ENCODE data around the gene MOB2. TPM values are rescaled to one million over a fixed set of nuclear protein-coding genes. Genes with fewer than 3 reads are reported as not detected.

The MOB2 gene
- total and polyA plus RNA-seq, 7 experiments from 2014 or later: 37.6 to 59.8 (median 51.2) TPM

DNA sequence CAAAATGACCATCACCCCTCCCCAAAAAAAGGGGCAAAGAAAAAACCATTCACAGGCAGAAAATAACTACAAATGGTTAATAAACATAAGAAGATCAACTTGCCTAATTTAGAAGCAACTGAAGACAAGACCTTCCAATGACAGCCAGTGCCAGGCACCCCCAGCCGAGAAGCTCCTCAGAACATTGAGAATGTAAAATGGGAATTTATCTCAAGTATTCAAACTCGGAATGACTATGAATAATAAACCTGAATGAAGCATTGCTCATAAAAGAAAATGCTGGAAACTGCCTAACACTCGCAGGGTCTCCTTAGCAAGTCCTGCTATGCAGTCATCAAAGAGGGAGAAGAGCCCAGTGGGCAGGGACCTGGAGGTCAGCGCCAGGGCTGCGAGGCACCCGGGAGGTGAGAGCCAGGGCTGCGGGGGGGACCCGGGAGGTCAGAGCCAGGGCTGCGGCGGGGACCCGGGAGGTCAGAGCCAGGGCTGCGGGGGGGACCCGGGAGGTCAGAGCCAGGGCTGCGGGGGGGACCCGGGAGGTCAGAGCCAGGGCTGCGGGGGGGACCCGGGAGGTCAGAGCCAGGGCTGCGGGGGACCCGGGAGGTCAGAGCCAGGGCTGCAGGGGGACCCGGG lies 23.2 kb upstream of the MOB2 start:
- Histone ChIP-seq H3K4me3 (ENCODE audit: low read length) (no peak overlapping the region), H3K4me1 (ENCODE audit: control insufficient read depth in 2 of 2, insufficient read depth in 2 of 2, low read length in 2 of 2) (peaks cover 0 to 9% of the 10 kb centered on the region in 2 donors), H3K27me3 (ENCODE audit: control insufficient read depth in 2 of 2, insufficient read depth in 2 of 2, low read length in 2 of 2) (no peaks in the 10 kb centered on the region), H3K27ac (ENCODE audit: low read depth, low read length) (no peak overlapping the region), H3K36me3 (ENCODE audit: control insufficient read depth in 2 of 3, insufficient read depth in 3 of 3, low read length in 3 of 3) (no peaks in the 10 kb centered on the region), H3K9me3 (ENCODE audit: control insufficient read depth in 2 of 3, low read length in 3 of 3) (no peaks in the 10 kb centered on the region)
- ChIA-PET CTCF (interaction anchor here (0.6 kb wide), 1 partner anchor 83 kb away, joined by 5 read pairs; no protein-coding TSS in a partner anchor), POLR2A (no interaction called here)
- ATAC-seq: no peak
- intact Hi-C loops (cut with micrococcal nuclease): loop anchor here in 1 of 2 donors (10.0 kb wide), 1 partner anchor 395 kb away; no protein-coding TSS in a partner anchor
- no peaks in the 10 kb centered on the region for H3K9me3 Mint-ChIP-seq
- peaks cover 9 to 76% (median 53%) of the 10 kb centered on the region in 7 donors for H3K4me1 Mint-ChIP-seq
- peaks cover 0 to 6% (median 0%) of the 10 kb centered on the region in 5 donors for H3K36me3 Mint-ChIP-seq
- DNase-seq: no peak
- H3K4me3 Mint-ChIP-seq: peak overlapping the region in 2 of 10 donors; percentile 2 to 40
- H3K27ac Mint-ChIP-seq: peak overlapping the region in 2 of 9 donors; percentile 44 to 46
- H3K27me3 Mint-ChIP-seq: no peaks in the 10 kb centered on the region

GRCh38 chr11:1508986-1509385 lies 22.4 kb upstream of the MOB2 start:
- ATAC-seq: peak; percentile 26
- POLR2A ChIA-PET: no interaction called here
- peak overlapping the region in 2 of 10 donors; percentile 2 to 61 for H3K4me3 Mint-ChIP-seq
- intact Hi-C loops (cut with micrococcal nuclease): no loop called here
- Histone ChIP-seq H3K9me3 (ENCODE audit: control insufficient read depth in 2 of 3, low read length in 3 of 3) (no peaks in the 10 kb centered on the region), H3K27ac (ENCODE audit: low read depth, low read length) (no peak overlapping the region), H3K4me1 (ENCODE audit: control insufficient read depth in 2 of 2, insufficient read depth in 2 of 2, low read length in 2 of 2) (peaks cover 0 to 9% of the 10 kb centered on the region in 2 donors), H3K27me3 (ENCODE audit: control insufficient read depth in 2 of 2, insufficient read depth in 2 of 2, low read length in 2 of 2) (no peaks in the 10 kb centered on the region), H3K4me3 (ENCODE audit: low read length) (no peak overlapping the region), H3K36me3 (ENCODE audit: control insufficient read depth in 2 of 3, insufficient read depth in 3 of 3, low read length in 3 of 3) (no peaks in the 10 kb centered on the region)
- H3K27me3 Mint-ChIP-seq: no peaks in the 10 kb centered on the region
- H3K4me1 Mint-ChIP-seq: peaks cover 9 to 71% (median 47%) of the 10 kb centered on the region in 7 donors
- H3K9me3 Mint-ChIP-seq: no peaks in the 10 kb centered on the region
- CTCF ChIA-PET: no interaction called here
- no peak for DNase-seq
- peaks cover 0 to 6% (median 0%) of the 10 kb centered on the region in 5 donors for H3K36me3 Mint-ChIP-seq
- H3K27ac Mint-ChIP-seq: peak overlapping the region in 2 of 9 donors; percentile 44 to 46

GRCh38 chr11:1508491-1508891 lies 21.9 kb upstream of the MOB2 start:
- peaks cover 0 to 9% of the 10 kb centered on the region in 2 donors for H3K4me1 ChIP-seq (ENCODE audit: control insufficient read depth in 2 of 2, insufficient read depth in 2 of 2, low read length in 2 of 2)
- H3K27ac ChIP-seq (ENCODE audit: low read depth, low read length): no peak overlapping the region
- H3K4me3 Mint-ChIP-seq: peak overlapping the region in 2 of 10 donors; percentile 2 to 9
- ATAC-seq: no peak
- H3K27me3 ChIP-seq (ENCODE audit: control insufficient read depth in 2 of 2, insufficient read depth in 2 of 2, low read length in 2 of 2): no peaks in the 10 kb centered on the region
- ChIA-PET POLR2A (no interaction called here), CTCF (no interaction called here)
- H3K27me3 Mint-ChIP-seq: no peaks in the 10 kb centered on the region
- no peak overlapping the region for H3K4me3 ChIP-seq (ENCODE audit: low read length)
- H3K9me3 Mint-ChIP-seq: no peaks in the 10 kb centered on the region
- no peaks in the 10 kb centered on the region for H3K9me3 ChIP-seq (ENCODE audit: control insufficient read depth in 2 of 3, low read length in 3 of 3)
- peaks cover 0 to 3% (median 0%) of the 10 kb centered on the region in 5 donors for H3K36me3 Mint-ChIP-seq
- intact Hi-C loops (cut with micrococcal nuclease): no loop called here
- no peak overlapping the region for H3K27ac Mint-ChIP-seq
- peaks cover 8 to 71% (median 44%) of the 10 kb centered on the region in 7 donors for H3K4me1 Mint-ChIP-seq
- DNase-seq: no peak
- no peaks in the 10 kb centered on the region for H3K36me3 ChIP-seq (ENCODE audit: control insufficient read depth in 2 of 3, insufficient read depth in 3 of 3, low read length in 3 of 3)

DNA sequence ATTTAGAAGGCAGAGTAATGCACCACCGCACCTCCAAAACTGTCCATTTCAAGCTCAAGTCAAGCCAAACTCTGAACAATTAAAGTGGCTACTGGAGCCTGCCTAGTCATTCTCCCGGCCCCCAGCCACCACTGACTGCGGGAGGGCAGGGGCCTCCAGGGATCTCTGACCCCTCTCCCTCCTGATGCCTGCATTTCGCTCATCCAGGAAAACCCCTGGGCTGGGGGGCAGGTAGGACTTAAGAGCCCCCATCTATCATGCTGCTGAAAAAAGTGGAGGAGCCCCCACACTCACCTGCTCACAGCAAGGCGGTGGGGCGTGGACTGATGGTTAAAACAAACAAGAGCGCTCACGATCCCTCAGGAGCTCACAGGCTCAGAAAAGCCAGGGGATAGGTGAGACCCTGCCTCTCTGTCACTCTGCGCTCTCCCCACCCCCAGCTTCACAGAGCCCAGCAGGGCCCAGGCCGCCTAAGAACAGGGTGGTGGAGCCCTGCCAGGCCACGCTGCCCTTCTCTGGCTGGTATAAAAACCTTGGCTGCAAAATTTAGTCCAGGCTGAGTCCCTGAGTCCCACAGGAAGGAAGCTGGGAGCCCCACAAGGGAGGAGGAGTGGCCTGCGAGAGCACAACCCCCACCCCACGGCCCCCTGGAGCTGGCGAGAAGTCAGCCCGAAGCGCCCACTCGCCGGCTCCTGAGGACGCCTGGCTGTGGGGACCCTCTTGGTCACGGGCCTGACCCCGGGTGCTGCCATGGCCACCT lies 21.0 kb upstream of the MOB2 start:
- POLR2A ChIA-PET: no interaction called here

GRCh38 chr11:1506981-1507380 lies 20.4 kb upstream of the MOB2 start:
- Mint-ChIP-seq H3K4me1 (peaks cover 3 to 67% (median 36%) of the 10 kb centered on the region in 7 donors), H3K27me3 (no peaks in the 10 kb centered on the region), H3K36me3 (no peaks in the 10 kb centered on the region), H3K9me3 (no peaks in the 10 kb centered on the region), H3K27ac (no peak overlapping the region), H3K4me3 (no peak overlapping the region)
- Histone ChIP-seq H3K4me3 (ENCODE audit: low read length) (no peak overlapping the region), H3K9me3 (ENCODE audit: control insufficient read depth in 2 of 3, low read length in 3 of 3) (no peaks in the 10 kb centered on the region), H3K27ac (ENCODE audit: low read depth, low read length) (no peak overlapping the region), H3K36me3 (ENCODE audit: control insufficient read depth in 2 of 3, insufficient read depth in 3 of 3, low read length in 3 of 3) (peaks cover 0 to 7% (median 0%) of the 10 kb centered on the region in 3 experiments), H3K27me3 (ENCODE audit: control insufficient read depth in 2 of 2, insufficient read depth in 2 of 2, low read length in 2 of 2) (no peaks in the 10 kb centered on the region), H3K4me1 (ENCODE audit: control insufficient read depth in 2 of 2, insufficient read depth in 2 of 2, low read length in 2 of 2) (peaks cover 0 to 9% of the 10 kb centered on the region in 2 donors)
- DNase-seq (no peak), ATAC-seq (no peak)
- CTCF ChIA-PET: no interaction called here
- intact Hi-C loops (cut with micrococcal nuclease): no loop called here
- POLR2A ChIA-PET: interaction anchor here (0.6 kb wide), 1 partner anchor 804 kb away, joined by 3 read pairs; no protein-coding TSS in a partner anchor

More for the DNA sequence above, 21.0 kb upstream of the MOB2 start:
- no peaks in the 10 kb centered on the region for H3K27me3 ChIP-seq (ENCODE audit: control insufficient read depth in 2 of 2, insufficient read depth in 2 of 2, low read length in 2 of 2)
- Mint-ChIP-seq H3K4me1 (peaks cover 4 to 73% (median 41%) of the 10 kb centered on the region in 7 donors), H3K4me3 (no peak overlapping the region), H3K9me3 (no peaks in the 10 kb centered on the region), H3K27me3 (no peaks in the 10 kb centered on the region), H3K27ac (peak overlapping the region in 1 of 9 donors; percentile 28), H3K36me3 (no peaks in the 10 kb centered on the region)
- no peak overlapping the region for H3K4me3 ChIP-seq (ENCODE audit: low read length)
- CTCF ChIA-PET: interaction anchor here (0.6 kb wide), 1 partner anchor 390 kb away, joined by 3 read pairs; no protein-coding TSS in a partner anchor
- H3K9me3 ChIP-seq (ENCODE audit: control insufficient read depth in 2 of 3, low read length in 3 of 3): no peaks in the 10 kb centered on the region
- DNase-seq: no peak
- H3K27ac ChIP-seq (ENCODE audit: low read depth, low read length): no peak overlapping the region
- intact Hi-C loops (cut with micrococcal nuclease): no loop called here
- ATAC-seq: no peak
- peaks cover 0 to 9% of the 10 kb centered on the region in 2 donors for H3K4me1 ChIP-seq (ENCODE audit: control insufficient read depth in 2 of 2, insufficient read depth in 2 of 2, low read length in 2 of 2)
- H3K36me3 ChIP-seq (ENCODE audit: control insufficient read depth in 2 of 3, insufficient read depth in 3 of 3, low read length in 3 of 3): peaks cover 0 to 3% (median 0%) of the 10 kb centered on the region in 3 experiments

GRCh38 chr11:1505480-1505879 lies 18.9 kb upstream of the MOB2 start:
- H3K36me3 Mint-ChIP-seq: peaks cover 0 to 7% (median 4%) of the 10 kb centered on the region in 5 donors
- H3K27ac ChIP-seq (ENCODE audit: low read depth, low read length): no peak overlapping the region
- ATAC-seq (no peak), DNase-seq (no peak)
- intact Hi-C loops (cut with micrococcal nuclease): no loop called here
- H3K4me3 ChIP-seq (ENCODE audit: low read length): no peak overlapping the region
- ChIA-PET POLR2A (no interaction called here), CTCF (no interaction called here)
- no peak overlapping the region for H3K27ac Mint-ChIP-seq
- peaks cover 0 to 9% of the 10 kb centered on the region in 2 donors for H3K4me1 ChIP-seq (ENCODE audit: control insufficient read depth in 2 of 2, insufficient read depth in 2 of 2, low read length in 2 of 2)
- no peaks in the 10 kb centered on the region for H3K27me3 ChIP-seq (ENCODE audit: control insufficient read depth in 2 of 2, insufficient read depth in 2 of 2, low read length in 2 of 2)
- peaks cover 3 to 66% (median 40%) of the 10 kb centered on the region in 7 donors for H3K4me1 Mint-ChIP-seq
- peaks cover 0 to 20% (median 0%) of the 10 kb centered on the region in 3 experiments for H3K36me3 ChIP-seq (ENCODE audit: control insufficient read depth in 2 of 3, insufficient read depth in 3 of 3, low read length in 3 of 3)
- no peaks in the 10 kb centered on the region for H3K9me3 Mint-ChIP-seq
- H3K4me3 Mint-ChIP-seq: no peak overlapping the region
- no peaks in the 10 kb centered on the region for H3K27me3 Mint-ChIP-seq
- no peaks in the 10 kb centered on the region for H3K9me3 ChIP-seq (ENCODE audit: control insufficient read depth in 2 of 3, low read length in 3 of 3)
